ENCODE results near the gene LAMTOR4.
"Not testable (repeated sequence)": the region's sequence is repeated elsewhere in the genome, so short reads cannot be mapped to it uniquely, and the experiment has no call there.

The LAMTOR4 gene

DNA sequence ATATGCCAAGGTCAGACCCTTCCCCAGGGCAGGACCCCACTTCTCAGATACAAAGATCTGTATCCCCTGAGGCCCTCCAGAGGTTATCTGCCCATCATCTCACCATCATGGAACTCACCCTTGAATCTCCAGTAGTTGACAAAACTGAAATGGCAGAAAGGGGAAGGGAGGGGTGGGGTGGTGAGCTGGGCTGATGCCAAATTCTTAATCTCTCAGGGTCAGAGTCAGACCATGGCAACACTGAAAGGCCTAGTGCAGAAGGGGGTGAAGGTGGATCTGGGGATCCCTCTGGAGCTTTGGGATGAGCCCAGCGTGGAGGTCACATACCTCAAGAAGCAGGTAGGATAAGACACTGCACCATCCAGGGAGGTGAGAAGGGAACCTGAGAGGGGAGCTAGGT is 26.1 kb upstream of the LAMTOR4 start:
- DNase-seq (ENCODE audit: low read depth in 2 of 2): no peak

DNA sequence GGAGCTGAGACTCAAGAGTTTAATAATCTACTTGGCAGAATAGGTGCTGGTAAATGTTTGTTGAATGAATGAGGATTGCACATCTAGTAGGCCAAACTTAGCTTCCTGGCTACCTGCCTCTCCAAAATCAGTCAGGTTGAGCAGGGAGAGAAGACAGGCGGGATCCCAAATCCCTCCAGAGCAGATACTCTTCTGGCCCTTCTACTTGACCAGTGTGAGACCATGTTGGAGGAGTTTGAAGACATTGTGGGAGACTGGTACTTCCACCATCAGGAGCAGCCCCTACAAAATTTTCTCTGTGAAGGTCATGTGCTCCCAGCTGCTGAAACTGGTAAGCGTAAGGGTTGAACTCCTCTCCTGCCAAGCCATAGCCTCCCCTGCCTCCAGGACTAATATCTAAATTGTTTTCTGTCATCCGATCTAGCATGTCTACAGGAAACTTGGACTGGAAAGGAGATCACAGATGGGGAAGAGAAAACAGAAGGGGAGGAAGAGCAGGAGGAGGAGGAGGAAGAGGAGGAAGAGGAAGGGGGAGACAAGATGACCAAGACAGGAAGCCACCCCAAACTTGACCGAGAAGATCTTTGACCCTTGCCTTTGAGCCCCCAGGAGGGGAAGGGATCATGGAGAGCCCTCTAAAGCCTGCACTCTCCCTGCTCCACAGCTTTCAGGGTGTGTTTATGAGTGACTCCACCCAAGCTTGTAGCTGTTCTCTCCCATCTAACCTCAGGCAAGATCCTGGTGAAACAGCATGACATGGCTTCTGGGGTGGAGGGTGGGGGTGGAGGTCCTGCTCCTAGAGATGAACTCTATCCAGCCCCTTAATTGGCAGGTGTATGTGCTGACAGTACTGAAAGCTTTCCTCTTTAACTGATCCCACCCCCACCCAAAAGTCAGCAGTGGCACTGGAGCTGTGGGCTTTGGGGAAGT is 24.2 kb upstream of the LAMTOR4 start:
- no peak for DNase-seq (ENCODE audit: low read depth in 2 of 2)

DNA sequence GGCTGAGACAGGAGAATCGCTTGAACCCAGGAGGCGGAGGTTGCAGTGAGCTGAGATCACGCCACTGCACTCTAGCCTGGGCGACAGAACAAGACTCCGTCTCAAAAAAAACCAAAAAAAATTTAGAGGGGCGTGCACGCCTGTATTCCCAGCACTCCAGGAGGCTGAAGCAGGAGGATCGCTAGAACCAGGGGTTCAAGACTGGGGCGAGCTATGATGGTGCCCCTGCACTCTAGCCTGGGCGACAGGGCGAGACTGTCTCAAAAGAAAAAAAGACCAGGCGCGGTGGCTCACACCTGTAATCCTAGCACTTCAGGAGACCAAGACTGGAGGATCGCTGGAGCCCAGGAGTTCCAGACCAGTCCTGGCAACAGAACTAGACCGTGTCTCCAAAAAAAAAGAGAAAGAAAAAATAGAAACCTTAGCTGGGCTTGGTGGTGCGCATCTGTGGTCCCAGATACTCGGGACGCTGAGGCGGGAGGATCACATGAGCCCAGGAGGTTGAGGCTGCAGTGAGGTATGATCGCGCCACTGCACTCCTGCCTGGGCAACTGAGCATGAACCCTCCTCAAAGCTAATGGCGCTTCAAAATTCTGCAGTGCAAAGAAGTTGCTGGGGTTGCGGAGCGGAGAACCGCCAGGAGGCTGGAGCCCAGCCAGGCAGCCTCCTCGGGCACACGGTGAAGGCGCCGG is 22.3 kb upstream of the LAMTOR4 start:
- no peak for DNase-seq (ENCODE audit: low read depth in 2 of 2)

DNA sequence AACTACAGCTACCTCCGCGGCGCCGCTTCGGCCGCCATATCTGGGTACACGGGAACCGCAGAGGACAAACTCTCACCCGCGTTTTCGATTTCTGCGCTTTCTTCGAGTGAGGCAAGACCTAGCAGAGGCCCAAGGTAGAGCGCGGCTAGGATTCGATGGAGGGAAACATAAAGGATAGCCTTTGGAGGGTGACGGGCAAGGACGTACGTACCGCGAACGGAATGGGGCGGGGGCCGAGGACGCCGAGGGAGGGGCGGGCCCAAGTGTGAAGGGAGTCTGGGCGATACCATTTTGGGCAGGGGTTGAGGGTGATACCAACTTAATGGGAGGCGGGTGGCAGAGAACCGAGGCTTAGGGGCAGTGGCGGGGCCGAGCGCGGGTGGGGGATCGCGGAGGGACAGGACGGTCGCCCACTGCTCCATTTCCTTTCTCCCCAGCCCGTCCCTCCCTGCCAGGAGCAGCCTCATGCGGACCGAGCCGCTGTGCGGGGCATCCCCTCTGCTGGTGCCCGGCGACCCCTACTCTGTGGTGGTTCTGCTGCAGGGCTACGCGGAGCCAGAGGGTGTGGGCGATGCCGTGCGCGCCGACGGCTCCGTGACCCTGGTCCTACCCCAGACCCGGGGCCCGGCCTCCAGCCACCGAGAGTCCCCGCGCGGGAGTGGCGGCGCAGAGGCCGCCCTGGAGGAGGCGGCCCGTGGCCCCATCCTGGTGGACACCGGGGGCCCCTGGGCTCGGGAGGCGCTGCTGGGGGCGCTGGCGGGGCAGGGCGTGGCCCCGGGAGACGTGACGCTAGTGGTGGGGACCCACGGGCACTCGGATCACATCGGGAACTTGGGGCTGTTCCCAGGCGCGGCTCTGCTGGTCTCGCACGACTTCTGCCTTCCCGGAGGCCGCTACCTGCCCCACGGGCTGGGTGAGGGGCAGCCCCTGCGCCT is 21.5 kb upstream of the LAMTOR4 start, which contains the start of gene MBLAC1:
Gene MBLAC1, plus strand, starts transcription at position 37 of the 935 bp plus-strand sequence. Its CDS starts 429 bp downstream, at position 466.
- peak; percentile 80 to 81 for DNase-seq (ENCODE audit: low read depth in 2 of 2)

- DNase-seq (ENCODE audit: low read depth in 2 of 2): no peak
Measured at GRCh38 chr7:100127866-100128636, 20.7 kb upstream of the LAMTOR4 start.

DNA sequence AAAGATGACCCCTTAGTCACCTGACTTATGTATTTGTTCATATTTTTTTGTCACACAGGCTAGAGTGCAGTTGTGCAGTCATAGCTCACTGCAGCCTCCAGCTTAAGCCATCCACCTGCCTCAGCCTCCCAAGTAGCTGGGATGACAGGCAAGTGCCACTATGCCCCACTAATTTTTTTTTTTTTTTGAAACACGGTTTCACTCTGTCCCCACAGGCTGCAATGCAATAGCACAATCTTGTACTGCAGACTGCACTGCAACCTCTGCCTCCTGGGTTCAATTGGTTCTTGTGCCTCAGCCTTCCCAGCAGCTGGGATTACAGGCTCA is 20.1 kb upstream of the LAMTOR4 start:
- no peak for DNase-seq (ENCODE audit: low read depth in 2 of 2)

DNA sequence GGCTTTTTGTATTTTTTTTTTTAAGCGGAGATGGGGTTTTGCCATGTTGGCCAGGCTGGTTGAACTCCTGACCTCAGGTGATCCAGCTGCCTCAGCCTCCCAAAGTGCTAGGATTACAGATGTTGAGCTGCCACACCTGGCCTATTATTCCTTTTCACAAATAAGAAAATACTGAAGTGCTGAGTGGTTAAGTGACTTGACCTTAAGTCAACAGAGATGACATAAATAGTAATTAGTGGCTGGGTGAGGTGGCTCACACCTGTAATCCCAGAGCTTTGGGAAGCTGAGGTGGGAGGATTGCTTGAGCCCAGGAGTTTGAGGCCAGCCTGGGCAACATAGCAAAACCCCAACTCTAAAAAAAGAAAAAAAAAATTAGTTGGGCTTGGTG is 18.5 kb upstream of the LAMTOR4 start:
- DNase-seq (ENCODE audit: low read depth in 2 of 2): not testable (repeated sequence)

DNA sequence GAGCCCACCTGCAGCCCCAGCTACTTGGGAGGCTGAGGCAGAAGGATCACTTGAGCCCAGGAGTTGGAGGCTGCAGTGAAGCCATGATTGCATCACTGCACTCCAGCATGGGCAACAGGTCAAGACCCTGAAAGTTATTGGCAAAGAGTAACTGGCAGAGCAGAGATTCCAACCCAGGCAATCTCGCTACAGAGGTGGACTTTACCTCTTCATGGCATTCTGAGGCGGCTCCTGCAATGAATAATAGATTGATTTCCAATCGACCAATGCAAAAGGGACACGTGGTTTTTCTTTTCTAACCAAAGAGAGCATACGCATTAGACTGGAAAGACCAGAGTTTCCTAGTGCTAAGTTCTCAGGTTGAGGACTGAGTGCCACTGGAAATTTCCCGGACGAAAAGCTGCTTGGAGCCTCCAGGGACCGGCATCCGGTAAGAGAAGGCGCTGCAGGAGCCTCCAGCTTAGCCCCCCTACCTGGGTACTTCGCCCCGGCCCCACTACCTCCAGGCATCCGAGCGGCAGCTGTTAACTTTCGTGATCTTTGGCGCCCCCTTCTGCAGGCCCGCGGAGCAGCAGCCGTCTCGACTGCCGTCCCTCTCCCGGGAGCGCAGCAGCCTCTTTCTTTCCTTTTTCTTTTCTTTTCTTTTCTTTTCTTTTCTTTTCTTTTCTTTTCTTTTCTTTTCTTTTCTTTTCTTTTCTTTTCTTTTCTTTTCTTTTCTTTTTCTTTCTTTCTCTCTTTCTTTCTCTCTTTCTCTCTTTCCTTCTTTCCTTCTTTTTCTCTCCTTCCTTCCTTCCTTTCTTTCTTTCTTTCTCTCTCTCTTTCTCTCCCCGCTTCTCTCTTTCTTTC is 17.9 kb upstream of the LAMTOR4 start:
- peak; percentile 59 to 74 for DNase-seq (ENCODE audit: low read depth in 2 of 2)

GRCh38 chr7:100132126-100132525 is 16.6 kb upstream of the LAMTOR4 start:
- no peak for DNase-seq (ENCODE audit: low read depth in 2 of 2)

GRCh38 chr7:100132697-100133151 is 16.0 kb upstream of the LAMTOR4 start:
- peak in 1 of 2 donors; percentile 47 for DNase-seq (ENCODE audit: low read depth in 2 of 2)

- no peak for DNase-seq (ENCODE audit: low read depth in 2 of 2)
Measured at GRCh38 chr7:100137851-100138760, 10.6 kb upstream of the LAMTOR4 start.

GRCh38 chr7:100141555-100141949 is 7.2 kb upstream of the LAMTOR4 start:
- no peak for DNase-seq (ENCODE audit: low read depth in 2 of 2)

GRCh38 chr7:100142461-100142860 is 6.3 kb upstream of the LAMTOR4 start:
- DNase-seq (ENCODE audit: low read depth in 2 of 2): no peak

GRCh38 chr7:100146350-100146749 is 2.4 kb upstream of the LAMTOR4 start:
- not testable (repeated sequence) for DNase-seq (ENCODE audit: low read depth in 2 of 2)

DNA sequence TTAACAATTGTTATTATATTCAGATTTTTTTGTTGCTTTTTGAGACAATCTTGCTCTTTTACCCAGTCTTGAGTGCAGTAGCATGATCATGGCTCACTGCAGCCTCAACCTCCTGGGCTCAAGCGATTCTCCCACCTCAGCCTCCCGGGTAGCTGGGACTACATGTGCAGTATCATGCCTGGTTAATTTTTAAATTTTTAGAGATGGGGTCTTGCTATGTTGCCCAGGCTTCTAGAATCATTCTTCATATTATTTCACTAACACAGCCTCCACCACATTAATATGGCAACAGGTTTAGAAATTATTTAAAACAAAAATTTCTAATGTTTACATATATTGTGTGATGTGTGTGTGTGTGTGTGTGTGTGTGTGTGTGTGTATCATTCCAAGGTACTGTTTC is 1.4 kb upstream of the LAMTOR4 start:
- no peak for DNase-seq (ENCODE audit: low read depth in 2 of 2)

- DNase-seq (ENCODE audit: low read depth in 2 of 2): no peak
Measured at GRCh38 chr7:100148225-100148558, 526 bp upstream of the LAMTOR4 start.

DNA sequence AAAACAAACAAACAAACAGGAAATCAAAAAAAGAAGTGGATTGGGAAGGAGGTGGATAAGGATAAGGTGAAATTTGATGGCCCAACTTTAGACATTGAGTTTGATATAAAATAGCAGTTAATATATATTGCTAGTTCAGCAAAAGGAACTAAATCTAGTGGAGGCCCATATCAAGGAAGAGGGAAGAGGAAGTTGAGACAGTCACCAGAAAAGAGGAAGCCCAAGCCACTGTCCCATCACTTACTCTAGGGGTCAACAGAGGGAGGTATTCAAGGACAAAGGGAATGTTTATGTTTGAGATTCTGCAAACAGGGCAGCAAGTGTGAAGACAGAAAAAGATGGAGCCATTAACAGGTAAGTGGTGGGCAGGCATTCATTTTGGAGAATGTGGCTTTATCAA is 3.7 kb downstream of the LAMTOR4 start:
- no peak for DNase-seq (ENCODE audit: low read depth in 2 of 2)

DNA sequence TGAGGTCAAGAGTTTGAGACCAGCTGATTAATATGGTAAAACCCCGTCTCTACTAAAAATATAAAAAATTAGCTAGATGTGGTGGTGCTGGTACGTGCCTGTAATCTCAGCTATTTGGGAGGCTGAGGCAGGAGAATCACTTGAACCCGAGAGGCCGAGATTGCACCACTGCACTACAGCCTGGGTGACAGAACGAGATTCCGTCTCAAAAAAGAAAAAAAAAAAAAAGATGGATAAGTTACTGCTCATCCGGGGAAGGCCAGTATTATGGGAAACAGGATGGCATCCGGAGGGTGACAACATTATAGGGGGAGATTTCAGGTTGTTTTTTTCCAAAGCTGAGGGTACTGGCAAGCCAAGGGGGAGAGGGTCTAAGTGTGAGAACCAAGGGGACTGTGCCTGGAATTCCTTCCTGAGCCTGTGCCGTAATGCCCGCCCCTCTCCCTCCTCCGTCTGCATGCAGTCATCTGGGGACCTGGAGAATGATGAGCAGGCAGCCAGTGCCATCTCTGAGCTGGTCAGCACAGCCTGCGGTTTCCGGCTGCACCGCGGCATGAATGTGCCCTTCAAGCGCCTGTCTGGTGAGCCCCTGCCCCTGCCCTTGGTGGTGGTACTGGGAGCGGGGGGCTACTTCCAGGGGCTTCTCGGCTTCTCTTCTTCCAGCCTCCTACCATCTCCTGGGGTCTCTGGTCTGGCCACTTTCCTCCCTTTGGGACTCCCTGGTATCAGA is 4.4 kb downstream of the LAMTOR4 start:
- no peak for DNase-seq (ENCODE audit: low read depth in 2 of 2)
